ENCODE data around the gene RASAL3. TPM values are rescaled to one million over a fixed set of nuclear protein-coding genes. Genes with fewer than 3 reads are reported as not detected.

Gene RASAL3
- total RNA-seq, 1 donor from 2014 or later, result not detected

GRCh38 chr19:15448778-15449619 lies 15.3 kb downstream of the RASAL3 start:
- H3K4me3 Mint-ChIP-seq (ENCODE audit: unreplicated experiment), result peak overlapping the region; percentile 80
- peaks cover 4% of the 10 kb centered on the region for H3K4me1 Mint-ChIP-seq (ENCODE audit: low read depth, unreplicated experiment)
- no peak for DNase-seq
- peak overlapping the region; percentile 16 for H3K27ac Mint-ChIP-seq (ENCODE audit: unreplicated experiment)
- peaks cover 6% of the 10 kb centered on the region for H3K9me3 Mint-ChIP-seq (ENCODE audit: unreplicated experiment)
- no peaks in the 10 kb centered on the region for H3K36me3 Mint-ChIP-seq (ENCODE audit: unreplicated experiment)
- TF ChIP-seq, protein P1, sequence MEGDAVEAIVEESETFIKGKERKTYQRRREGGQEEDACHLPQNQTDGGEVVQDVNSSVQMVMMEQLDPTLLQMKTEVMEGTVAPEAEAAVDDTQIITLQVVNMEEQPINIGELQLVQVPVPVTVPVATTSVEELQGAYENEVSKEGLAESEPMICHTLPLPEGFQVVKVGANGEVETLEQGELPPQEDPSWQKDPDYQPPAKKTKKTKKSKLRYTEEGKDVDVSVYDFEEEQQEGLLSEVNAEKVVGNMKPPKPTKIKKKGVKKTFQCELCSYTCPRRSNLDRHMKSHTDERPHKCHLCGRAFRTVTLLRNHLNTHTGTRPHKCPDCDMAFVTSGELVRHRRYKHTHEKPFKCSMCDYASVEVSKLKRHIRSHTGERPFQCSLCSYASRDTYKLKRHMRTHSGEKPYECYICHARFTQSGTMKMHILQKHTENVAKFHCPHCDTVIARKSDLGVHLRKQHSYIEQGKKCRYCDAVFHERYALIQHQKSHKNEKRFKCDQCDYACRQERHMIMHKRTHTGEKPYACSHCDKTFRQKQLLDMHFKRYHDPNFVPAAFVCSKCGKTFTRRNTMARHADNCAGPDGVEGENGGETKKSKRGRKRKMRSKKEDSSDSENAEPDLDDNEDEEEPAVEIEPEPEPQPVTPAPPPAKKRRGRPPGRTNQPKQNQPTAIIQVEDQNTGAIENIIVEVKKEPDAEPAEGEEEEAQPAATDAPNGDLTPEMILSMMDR (IDR thresholded peaks at IDR 0.05; ENCODE audit: partially characterized antibody, unreplicated experiment), result no peak
- peaks cover 10% of the 10 kb centered on the region for H3K27me3 Mint-ChIP-seq (ENCODE audit: unreplicated experiment)

DNA sequence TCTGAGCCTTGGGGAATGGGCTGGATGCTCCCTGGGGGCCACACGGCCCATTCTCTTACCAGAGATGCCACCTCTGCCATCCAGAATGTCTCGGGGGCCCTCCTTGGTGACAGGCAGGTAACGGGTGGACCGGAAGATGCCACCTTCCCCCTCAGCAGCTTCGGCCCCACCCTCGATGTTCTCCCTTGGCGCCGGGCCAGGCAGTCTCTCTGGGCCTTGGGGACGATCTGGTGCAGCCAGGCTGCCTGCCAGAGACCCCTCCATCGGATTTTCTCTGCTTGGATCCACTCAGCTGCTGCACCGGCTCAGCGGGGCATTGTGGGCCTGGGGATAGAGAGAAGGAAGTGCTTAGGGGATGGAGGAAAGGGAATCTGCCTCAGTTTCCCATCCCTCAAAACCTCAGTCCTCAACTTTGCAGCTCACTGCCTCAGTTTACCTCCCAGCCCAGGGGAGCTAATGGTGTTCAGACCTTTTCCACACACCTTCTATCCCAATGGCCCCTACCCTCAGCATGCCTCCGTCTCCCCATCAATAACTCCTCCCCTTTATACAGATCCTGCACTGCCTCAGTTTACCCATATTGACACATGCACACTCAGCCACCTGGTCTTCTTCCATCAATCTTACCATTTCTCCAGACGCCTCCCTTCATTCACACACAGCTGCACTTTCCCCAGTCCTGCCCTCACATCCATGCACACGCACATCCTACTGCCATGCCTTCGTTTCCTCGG lies 16.1 kb downstream of the RASAL3 start:
- peak overlapping the region; percentile 80 for H3K4me3 Mint-ChIP-seq (ENCODE audit: unreplicated experiment)
- H3K9me3 Mint-ChIP-seq (ENCODE audit: unreplicated experiment), result peaks cover 7% of the 10 kb centered on the region
- TF ChIP-seq, protein P1 (IDR thresholded peaks at IDR 0.05; ENCODE audit: partially characterized antibody, unreplicated experiment), result no peak
- peaks cover 6% of the 10 kb centered on the region for H3K27me3 Mint-ChIP-seq (ENCODE audit: unreplicated experiment)
- no peaks in the 10 kb centered on the region for H3K36me3 Mint-ChIP-seq (ENCODE audit: unreplicated experiment)
- peak overlapping the region; percentile 16 for H3K27ac Mint-ChIP-seq (ENCODE audit: unreplicated experiment)
- H3K4me1 Mint-ChIP-seq (ENCODE audit: low read depth, unreplicated experiment), result peaks cover 4% of the 10 kb centered on the region
- no peak for DNase-seq

DNA sequence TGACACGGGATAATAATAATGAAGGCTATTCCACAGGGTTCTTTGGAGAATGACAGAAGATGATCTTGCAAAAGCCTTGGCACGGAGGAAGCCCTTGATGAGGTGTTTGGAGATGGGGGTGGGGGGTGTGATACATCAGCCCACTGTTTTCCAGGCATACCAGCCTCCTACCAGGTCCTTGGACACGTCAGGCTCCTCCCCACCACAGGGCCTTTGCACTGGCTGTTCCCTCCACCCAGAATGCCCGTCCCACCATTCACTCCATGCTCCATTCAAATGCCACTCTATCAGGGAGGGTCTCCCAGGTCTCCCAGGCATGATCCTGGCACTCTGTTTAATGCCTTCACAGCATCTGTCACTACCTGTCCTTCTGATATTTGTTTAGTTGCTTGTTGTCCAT lies 17.3 kb downstream of the RASAL3 start:
- H3K4me3 Mint-ChIP-seq (ENCODE audit: unreplicated experiment), result no peak overlapping the region
- H3K36me3 Mint-ChIP-seq (ENCODE audit: unreplicated experiment), result no peaks in the 10 kb centered on the region
- H3K27ac Mint-ChIP-seq (ENCODE audit: unreplicated experiment), result no peak overlapping the region
- TF ChIP-seq, protein P1 (IDR thresholded peaks at IDR 0.05; ENCODE audit: partially characterized antibody, unreplicated experiment), result no peak
- peaks cover 7% of the 10 kb centered on the region for H3K9me3 Mint-ChIP-seq (ENCODE audit: unreplicated experiment)
- H3K27me3 Mint-ChIP-seq (ENCODE audit: unreplicated experiment), result peaks cover 6% of the 10 kb centered on the region
- H3K4me1 Mint-ChIP-seq (ENCODE audit: low read depth, unreplicated experiment), result peaks cover 4% of the 10 kb centered on the region
- DNase-seq, result no peak

DNA sequence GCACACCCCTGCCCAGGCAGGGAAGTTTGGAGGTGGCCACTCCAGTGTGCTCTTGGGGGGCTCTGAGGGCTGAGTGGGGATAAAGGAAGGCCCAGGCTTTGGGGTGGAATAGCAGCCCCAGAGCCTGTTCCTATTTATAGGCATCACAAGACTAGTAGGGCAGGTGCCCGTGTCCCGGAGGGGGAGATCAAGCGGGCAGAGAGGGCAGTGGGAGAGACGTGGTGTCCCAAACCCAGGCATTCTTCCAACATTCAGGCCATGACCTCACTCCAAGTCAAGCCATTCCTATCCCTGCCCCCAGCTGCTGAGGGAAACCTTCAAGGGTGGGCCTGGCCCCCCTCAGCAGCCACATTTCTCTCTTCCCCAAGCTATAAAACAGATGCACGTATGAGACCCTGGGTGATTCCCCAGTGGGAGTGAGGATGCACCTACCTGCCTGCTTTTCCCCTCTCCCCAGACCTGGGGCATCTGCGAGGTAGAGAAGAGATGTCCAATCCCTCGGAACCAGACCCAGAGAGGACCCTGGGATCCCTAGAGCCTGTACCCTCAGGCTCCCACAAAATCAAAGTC lies 18.5 kb downstream of the RASAL3 start:
- Mint-ChIP-seq H3K4me1 (ENCODE audit: low read depth, unreplicated experiment) (peaks cover 4% of the 10 kb centered on the region), H3K9me3 (ENCODE audit: unreplicated experiment) (peaks cover 7% of the 10 kb centered on the region), H3K4me3 (ENCODE audit: unreplicated experiment) (no peak overlapping the region), H3K27ac (ENCODE audit: unreplicated experiment) (no peak overlapping the region), H3K27me3 (ENCODE audit: unreplicated experiment) (peaks cover 6% of the 10 kb centered on the region), H3K36me3 (ENCODE audit: unreplicated experiment) (no peaks in the 10 kb centered on the region)
- TF ChIP-seq, protein P1 (IDR thresholded peaks at IDR 0.05; ENCODE audit: partially characterized antibody, unreplicated experiment), result no peak
- DNase-seq, result no peak
